SKM-1 (cell line): ENCODE data around the gene PDE10A.

Source experiments
- DNase-seq: peaks from one replicate; lab custom pipeline; 2025; ENCODE audit not compliant: unreplicated experiment; lab: John Stamatoyannopoulos, UW

The PDE10A gene

DNA sequence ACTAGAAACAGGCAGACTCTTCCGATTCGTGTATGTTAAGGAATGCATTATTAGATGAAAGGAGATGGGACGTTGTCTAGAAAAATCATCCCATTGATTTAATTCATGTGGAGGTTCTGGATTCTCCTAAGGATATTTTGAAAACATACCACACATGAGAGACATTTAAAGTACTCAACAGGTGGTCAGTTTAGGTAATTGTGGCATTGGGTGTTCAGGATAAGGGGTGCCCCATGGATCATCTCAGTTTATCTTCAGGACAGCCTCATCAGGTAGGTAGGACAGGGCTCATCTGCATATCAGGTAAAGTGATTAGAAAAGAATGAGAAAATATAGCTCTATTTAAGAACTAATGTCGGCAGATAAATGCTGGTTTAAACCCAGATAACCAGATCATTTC lies 15.9 kb upstream of the PDE10A start:
- no peak for DNase-seq

DNA sequence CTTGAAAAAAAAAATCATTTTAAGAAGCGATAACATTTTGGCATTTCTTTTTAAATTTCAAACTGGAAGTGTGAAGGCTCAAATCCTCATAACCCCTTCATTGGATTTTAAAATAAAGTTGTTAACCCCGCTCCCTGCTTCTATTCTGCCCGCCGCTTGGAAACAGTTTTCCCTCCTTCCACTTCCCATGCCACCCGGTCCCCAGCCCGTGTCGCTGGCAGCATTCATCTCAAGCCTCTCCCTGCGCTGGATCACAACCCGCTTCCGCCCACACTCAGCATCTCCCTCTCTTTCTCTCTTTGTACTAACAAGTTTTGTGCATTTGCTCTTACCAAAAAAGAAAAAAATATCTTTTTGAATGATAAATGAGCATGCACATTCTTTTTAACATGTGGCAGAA lies 15.4 kb upstream of the PDE10A start:
- no peak for DNase-seq

DNA sequence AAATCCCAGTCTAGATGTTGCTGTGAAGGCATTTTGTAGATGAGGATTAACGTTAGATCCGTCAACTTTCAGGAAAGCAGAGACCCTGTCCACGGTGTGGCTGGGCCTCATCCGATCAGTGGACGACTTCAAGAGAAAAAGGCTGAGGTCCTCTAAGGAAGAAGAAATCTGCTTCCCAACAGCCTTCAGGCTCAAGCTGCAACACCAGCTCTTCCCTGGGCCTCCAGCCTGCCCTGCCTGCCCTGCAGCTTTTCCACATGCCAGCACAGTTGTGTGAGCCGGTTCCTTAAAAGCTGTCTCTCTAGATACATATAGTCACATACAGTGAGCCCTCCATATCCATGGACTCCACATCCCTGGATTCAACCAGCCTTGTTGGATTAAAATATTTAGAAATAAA lies 14.1 kb upstream of the PDE10A start:
- DNase-seq, result no peak

DNA sequence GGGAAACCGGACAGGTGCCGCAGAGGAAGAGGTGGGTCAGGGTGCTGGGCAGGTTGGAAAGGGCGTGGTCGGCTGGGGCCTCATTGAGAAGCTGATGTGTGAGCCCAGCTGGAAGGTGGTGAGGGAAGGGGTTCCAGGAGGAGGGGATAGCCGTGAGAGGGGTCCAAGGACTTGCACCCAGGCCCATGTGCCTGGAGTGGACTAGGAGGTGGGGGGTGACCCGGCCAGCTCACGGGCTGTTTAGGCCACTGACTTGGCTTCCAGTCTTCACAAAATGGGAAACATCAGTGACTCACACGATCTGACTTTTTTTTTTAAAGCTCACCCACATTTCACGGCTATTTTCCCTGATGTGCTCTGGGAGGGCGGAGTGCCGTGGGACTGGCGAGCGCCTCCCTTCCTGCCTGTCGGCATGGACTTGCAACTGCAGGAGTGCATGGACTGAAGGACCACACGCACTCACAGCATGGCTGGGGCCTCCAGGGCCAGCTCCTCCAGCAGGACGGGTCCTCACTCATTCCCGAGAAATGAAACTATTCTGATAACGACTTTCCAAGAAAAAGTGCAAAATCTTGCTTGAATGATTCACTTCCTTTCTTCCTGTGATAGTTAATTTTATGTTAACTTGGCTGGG lies 13.5 kb upstream of the PDE10A start:
- DNase-seq, result no peak

DNA sequence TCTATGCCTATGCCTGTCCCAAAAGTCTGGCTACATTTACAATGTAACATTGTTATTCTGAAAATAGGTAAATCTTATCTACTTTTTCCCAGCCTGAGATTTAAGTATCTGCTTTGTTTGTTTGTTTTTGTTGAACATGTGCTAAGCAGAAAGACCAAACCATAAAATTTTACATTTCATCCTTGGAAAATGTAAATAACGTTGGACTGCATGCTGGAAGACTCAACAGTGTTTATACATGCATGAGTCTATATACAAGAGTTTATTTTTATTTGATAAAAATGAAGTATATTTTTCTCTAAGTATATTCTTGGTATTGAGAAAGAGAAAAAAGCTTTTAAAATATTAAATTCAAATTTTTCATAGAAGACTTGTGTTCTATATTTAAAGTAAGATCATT lies 12.1 kb upstream of the PDE10A start:
- DNase-seq, result no peak

DNA sequence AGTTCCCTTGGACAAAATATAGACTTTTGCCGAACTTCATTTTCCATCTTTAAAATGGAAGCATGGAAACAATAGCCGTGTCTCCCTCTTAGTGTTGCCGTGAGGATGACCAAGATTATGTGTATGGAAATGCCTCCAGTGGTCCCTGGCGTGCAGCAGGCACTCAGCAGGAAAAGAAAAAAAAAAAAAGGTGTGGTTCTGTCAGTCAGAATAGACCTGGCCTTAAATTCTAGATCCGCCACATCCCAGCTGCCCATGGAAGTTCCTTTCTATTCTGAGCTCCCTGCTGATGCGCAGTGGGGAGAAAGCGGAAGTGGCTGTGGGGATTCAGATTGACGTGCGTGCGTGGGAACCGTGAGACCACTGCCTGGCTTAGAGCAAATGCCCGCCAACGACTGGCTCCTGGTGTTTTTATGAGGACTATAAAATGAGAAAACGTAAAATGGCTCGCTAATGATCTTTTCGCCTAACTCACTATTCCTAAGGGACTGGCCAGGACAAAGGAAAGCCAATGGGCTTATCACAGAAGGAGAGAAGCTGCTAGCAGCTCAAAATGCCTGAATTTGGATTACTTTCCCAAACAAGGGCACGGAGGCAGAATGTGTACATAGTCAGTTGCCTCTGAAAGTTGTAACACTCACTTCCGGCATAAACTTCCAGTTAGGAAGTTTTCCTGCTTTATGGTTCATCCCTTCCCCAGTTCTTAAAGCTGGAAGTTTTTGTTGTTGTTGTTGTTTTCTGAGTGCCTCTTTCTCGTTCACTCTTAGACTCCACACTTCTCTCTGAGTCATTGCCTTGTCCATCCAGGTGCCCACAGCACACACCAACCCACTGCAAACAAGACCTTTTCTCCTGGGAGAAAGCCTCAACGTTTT lies 11.4 kb upstream of the PDE10A start:
- no peak for DNase-seq

DNA sequence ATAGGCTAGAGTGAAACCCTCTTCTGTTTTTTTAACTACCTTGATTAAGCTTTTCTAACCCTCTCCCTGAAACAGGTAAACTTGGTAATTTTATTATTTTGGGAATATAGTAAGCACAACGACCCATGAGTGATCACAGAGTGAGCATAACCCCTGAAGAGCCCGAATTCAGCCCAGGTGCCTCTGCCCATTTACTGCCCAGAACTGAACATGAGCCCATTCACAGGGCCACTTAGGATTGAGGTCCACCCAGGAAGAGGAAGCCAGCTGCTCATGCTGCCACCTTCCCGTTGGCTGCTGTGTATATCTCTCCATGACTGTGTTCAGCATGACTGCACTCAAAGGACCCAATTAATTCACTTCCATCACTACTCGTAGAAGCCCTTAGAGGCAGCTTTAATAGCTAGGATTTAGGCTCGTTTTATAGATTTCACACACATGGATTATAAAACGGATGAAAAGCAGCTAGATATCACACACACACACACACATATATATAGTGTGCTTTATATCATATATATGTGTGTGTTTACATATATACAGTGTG lies 8.3 kb upstream of the PDE10A start:
- no peak for DNase-seq

DNA sequence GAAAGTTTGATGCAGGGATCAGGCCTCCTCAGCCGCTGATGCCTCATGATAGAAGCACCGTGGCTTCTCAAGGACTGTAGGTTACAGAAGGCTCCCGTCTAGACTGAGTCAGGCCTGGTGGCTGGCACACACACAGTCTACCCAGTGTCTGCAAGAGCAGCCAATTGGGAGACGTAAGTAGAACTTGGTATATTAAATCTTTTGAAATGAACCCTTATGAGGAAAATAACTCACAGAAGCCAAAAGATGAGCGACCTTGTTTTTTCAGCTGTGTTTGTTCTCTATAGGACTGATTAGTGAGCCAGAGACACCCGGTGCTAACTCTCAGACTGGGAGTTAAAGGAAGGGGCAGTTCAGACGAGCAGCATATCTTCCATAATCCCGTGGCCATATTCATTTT lies 5.9 kb upstream of the PDE10A start:
- DNase-seq, result no peak

DNA sequence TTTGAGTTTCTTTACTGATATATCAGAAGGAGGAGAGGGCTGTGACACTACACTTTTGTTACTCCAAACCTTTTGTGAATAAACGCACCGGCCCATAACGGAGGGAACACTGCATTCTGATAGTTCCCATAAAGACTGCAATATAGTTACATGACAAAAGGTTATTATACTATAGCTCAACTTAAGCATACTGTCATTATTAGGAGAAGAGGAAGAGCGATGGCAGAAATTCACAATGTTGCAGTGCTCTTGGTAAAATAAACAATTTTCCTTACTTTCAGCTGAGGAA lies 2.3 kb upstream of the PDE10A start:
- DNase-seq, result no peak

DNA sequence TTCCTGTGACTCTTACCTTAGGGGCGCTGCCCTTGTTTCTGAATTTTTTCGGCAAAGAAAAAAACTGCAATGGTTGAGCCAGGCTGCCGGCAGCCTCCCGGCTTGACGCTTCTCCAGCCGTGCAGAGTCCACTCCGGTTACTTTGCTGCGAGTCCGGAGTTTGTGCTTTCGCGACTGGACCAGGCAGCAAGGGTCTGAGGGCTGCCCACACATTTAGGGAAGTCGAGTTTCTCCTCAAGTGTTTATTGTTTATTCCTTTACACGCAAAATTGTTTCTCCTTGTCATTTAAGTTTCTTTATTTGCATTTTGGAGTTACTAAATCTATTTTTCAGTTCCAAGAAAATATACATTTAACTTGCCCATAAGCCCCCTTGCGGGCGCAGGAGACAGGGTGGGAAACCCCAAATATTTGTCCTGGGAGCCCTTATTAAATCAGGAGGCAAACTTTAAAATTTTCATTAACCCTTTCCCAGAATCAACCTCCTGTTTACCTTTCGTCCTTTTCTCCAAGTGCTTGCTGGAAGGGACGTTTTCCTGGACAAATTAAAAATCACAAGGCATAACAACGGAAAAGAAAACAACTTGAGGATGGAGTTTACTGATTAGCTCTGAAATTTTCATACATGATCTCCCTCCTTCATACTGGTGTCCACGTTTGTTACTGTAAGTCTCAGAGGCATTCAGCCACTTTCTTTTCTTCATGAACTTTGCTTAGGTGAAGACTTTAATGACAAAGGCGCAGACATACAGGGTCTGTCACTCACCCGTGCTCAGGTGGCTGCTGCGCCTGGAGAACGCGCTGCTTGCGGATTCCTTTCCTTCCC lies 1.7 kb upstream of the PDE10A start:
- DNase-seq, result no peak

DNA sequence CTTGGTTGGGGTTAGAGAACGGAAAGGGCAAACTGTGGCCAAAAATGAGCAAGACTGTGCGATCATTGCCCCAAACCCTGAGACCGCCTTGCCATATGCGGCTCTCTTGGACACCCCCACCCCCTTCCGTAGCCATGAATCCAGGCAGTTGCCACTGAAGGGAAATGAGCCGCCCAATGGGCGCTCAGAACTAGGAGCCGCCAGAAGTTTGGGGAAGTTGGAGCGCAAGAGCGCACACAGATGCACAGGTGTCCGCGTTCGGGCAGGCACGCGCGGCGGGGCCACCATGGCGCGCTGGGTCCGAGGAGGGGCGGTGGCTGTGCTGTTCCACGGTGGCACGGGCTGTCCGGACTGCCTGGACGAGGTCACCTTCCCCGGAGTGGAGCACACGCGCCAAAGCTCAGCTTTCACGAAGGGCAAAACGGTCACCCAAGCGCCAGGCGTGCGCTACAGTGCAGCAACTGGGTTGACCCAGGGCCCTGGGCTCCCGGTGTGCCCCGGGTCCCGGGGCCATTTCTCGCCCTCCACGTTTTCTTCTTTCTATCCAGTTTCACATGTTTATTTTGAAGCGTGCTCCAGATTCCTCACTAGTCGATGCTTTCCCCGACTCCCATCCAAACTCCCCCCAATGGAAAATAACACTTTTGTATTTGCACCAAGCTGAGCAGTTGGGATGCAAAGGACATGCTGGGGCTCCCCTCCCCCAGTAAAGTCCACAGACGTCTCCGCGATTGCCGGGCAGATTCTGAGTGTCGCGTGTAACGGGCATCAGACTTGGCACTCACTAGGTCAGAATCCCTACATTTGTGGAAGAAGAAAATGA lies 906 bp upstream of the PDE10A start:
- no peak for DNase-seq

DNA sequence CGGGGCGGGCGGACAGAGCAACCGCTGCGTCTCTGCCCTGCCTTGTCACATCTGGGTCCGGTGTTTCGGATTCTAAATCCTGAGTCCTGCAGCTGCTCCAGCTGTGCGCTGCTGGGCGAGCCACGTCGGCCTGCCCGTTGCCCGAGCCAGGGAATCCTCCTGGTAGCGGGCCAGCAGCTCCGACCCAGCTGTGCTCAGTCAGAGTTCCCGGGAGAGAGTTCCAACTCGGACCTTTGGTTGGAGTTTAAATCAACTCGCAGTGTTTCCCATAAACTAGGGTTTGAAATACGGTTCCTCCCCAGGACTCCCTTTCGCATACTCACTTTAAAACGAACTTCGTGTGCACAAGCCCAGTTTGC lies 315 bp upstream of the PDE10A start:
- DNase-seq, result no peak

DNA sequence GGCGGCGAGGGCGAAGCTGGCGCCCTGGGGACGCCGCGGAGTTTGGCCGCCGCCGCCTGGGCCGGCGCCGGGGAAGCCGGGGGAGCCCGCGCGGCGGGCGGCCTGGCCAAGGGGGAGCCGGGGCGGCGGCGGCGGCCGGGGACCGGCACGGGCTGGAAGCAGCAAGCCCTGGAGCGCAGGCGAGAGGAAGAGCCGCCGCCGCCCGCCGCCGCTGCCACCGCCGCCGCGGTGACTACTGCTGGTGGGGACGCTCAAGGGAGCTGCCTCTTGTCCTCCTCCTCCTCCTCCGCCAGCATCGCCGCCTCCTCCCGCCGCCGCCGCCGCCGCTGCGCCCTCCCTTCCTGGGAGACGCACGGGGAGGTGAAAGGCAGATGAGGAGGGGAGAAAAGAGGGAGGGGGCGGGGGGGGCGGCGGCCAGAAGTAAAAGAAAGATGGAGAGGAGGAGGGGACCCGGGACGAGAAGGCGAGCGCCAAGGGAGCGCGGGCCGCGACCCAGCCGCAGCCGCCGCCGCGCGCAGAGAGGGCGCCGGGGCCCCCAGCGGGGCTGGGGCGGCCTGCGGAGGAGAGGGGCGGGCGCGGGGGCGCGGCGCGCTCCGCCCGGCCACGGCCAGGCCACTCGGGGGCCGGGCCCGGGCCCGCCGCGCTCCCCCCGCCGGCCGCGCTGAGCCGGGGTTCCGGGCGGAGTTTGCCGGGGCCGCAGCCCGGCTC lies 846 bp downstream of the PDE10A start:
- DNase-seq, result no peak

DNA sequence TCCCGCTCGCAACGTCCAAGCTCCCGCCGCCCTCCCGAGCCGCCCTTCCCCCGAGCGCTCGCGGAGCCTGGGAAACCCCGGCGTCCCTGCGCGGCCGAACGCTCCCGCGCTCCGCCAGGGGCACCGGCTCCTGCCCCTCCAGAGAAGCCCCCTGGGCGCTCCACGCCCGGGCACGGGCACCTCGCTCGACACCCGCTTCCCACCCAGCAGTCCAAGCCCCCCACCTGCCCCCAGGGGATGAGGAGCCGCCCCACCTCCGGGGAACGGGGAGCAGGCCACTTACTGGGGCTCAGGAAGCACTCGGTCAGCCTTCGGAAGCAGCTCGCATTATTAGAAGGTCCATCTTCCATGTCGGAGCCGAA lies 1.4 kb downstream of the PDE10A start:
- DNase-seq, result no peak

DNA sequence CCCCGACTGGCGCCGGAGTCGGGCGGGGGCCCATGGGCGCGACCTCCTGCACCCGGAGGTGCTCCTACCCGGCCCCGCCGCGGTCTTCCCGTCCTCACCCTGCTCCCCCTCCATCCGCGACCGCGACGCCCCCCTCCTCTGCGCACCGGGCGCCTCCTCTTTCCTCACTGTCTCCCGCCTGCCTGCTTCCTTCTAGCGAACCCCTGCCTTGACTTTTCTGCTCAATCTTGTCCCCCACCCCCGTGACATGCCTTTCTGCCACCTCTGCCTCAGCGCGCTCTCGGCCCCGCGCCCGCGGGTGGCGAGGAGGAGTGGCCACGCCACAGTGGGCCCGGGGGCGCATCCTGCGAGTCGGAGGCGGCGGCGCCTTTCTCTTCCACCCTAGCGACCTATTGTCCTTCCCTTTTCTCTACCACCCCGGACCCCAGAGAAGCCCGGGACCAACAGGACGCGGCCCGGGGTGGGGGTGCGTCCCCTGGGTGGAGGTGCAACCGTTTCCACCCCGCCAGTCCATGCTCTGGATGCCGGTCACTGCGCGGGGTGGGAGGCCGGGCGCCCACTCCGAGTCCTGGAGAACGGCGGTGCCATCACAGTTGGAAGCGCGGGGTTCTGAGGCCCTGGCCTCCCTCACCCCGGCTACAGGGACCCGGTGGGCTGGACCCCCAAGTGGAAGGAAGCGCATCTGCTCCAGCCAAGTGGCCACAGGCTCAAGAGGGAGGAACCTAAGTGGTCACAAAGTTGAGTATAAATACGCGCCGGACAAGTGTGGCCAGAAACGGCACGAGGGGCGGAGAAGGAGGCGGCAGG lies 2.0 kb downstream of the PDE10A start:
- no peak for DNase-seq

DNA sequence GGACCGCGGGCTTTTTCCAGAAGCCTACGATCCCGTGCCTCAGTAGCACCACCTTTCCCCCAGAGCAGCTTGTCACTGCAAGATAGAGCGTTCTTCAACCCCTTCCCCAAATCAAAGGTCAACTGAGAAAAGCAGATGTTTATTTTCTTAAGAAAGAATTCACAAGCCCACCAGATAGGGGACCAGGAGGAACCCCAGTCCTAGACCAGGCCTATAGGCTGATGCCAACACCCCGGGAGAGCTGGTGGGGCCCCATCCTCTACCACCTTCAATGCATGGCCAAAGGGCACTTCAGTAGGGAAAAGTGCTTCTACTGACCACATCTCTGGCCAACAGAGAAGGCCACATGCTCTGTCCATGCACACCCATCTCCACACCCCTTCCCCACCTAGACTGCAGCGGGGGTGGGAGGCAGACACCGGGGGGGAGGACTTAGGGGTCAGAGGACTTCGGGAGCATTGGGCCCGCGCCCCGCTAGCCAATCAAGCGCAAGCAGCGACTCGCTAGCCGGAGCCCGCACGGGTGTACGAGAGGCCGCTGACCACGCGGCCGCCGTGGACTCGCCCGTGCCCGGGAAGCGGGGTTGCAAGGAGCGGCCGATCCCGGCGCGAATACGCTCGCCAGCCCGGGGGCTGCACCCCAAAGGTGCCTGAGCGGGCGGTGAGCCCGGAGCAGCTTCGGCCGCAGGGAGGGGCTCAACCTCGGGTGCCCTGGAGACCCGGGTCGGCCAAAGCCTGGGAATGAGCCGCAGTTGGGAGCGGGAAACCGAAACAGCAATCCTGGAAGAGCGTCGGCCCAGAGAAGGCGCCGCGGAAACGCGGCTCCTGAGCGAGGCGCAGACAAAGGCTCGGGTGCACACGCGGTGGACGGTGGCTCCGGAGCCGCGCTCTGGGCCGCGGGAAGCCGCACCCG lies 2.8 kb downstream of the PDE10A start:
- no peak for DNase-seq

DNA sequence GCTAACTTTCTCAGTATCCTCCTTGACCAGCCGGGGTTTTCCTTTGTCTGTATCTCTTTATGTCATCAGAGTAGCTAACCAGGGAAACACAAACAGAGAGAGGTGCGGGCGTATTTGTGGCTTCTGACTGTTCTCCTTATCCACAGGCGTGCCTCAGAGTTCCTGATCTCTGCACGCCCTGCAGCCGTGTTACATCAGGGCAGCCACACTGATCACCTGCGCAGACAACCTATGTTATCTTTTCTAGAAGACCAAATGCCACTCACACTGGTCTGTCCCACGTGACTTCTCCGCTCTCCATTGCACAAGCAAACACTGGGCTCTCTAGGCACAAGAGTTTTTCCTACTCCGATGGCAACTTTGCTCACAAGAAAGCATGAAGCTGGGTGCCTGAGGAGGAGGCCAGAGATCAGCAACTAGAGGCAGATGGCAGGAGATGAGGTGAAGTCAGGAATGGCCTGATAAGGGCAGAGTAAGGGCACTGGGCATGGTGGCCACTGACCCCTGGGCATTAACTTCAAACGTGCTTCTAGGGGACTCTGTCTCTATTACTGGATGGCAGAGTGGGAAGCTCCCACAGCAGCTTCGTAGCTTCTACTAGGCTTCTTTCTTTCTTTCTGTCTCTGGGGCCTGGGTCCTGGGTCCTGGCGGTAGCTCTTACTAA lies 4.5 kb downstream of the PDE10A start:
- DNase-seq, result no peak

DNA sequence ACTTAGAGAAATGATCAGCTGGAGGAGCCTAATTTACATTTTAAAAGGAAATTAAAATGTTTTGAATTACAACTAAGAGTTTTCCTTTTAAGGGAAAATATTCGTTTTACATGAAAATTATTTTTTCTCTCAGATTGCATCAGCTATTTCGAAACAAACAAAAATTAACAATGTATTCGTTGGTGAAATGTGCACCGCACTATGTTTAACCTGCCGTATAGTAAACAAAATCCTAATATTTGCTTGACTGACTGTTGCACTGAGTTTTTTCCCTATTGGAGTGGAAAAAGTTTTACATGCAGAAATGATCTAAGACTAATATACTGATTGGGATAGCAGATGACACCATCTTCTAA lies 5.7 kb downstream of the PDE10A start:
- no peak for DNase-seq
